Esophagus muscularis mucosa (tissue), 3 donors: ENCODE results near the gene CTNNA1.

Experiments used
- CTCF ChIP-seq, 3 experiments: fragments of 200-600 bp in 2 of 3; fragments of 450-650 bp in 1 of 3; sonication (generic) in 2 of 3; IDR thresholded peaks; one replicate each; pipeline ENCODE4 v1.5.1; 2017 to 2019; ENCODE audit warnings: antibody characterized with exemption in 3 of 3, mild to moderate bottlenecking in 2 of 3, moderate library complexity in 1 of 3
- POLR2A ChIP-seq: fragments of 450-650 bp; IDR thresholded peaks from one replicate; pipeline ENCODE4 v1.6.1; 2017; ENCODE audit warnings: antibody characterized with exemption, moderate library complexity, mild to moderate bottlenecking, low read depth
- POLR2AphosphoS5 ChIP-seq, 2 donors: sonication (generic); formaldehyde crosslinking; IDR thresholded peaks; one replicate each; pipeline ENCODE4 v1.6.1; 2017; ENCODE audit warnings: antibody characterized with exemption in 2 of 2

- TF ChIP-seq POLR2AphosphoS5 (IDR thresholded peaks at IDR 0.05): no peak
- TF ChIP-seq CTCF (IDR thresholded peaks at IDR 0.05): no peak
- TF ChIP-seq POLR2A: no peak
These were observed 203.6 kb downstream of the CTNNA1 start for GRCh38 chr5:138956801-138957200.
